PC-9 (cell line): ENCODE results near the gene TRMT112. TPM values are rescaled to one million over a fixed set of nuclear protein-coding genes. Genes with fewer than 3 reads are reported as not detected.
"Not testable (repeated sequence)": the region's sequence is repeated elsewhere in the genome, so short reads cannot be mapped to it uniquely, and the experiment has no call there.

Source experiments
- BruUV-seq: library from RNA; stranded (reverse); fragments of 400-500 nt; replicated peaks from 2 replicates; lab custom pipeline; 2021; lab: Mats Ljungman, UMichigan
- CTCF ChIA-PET: fragments of 300-600 bp; sonication (Branson Sonifier 250); formaldehyde crosslinking; loops from one replicate; lab custom pipeline; 2022; ENCODE audit warnings: antibody characterized with exemption; lab: Charles Lee
- POLR2A ChIA-PET: fragments of 300-600 bp; sonication (Branson Sonifier 250); formaldehyde crosslinking; loops from one replicate; lab custom pipeline; 2022; ENCODE audit warnings: antibody characterized with exemption; ENCODE audit not compliant: unreplicated experiment; lab: Charles Lee
- DNase-seq, 2 experiments: peaks; one replicate each; pipeline versions ENCODE4 v3.0.0 to v3.0.0-alpha.2; 2015 to 2022; ENCODE audit warnings: mixed read lengths in 1 of 2
- H2AFZ ChIP-seq: fragments of 200-600 bp; sonication (generic); 2 replicates; pipeline ENCODE4 v1.8.1; 2017; ENCODE audit warnings: antibody characterized with exemption
- H3F3A ChIP-seq: fragments of 200-600 bp; sonication (generic); 2 replicates; pipeline ENCODE4 v1.8.1; 2017; ENCODE audit warnings: antibody characterized with exemption, mild to moderate bottlenecking, low read depth; ENCODE audit not compliant: insufficient read depth
- H3K27ac ChIP-seq: fragments of 200-600 bp; sonication (generic); 2 replicates; pipeline ENCODE4 v1.6.1; 2016; ENCODE audit warnings: mixed run types
- H3K27me3 ChIP-seq: fragments of 200-600 bp; sonication (generic); 2 replicates; pipeline ENCODE4 v1.6.1; 2016; ENCODE audit warnings: low read depth, mixed run types; ENCODE audit not compliant: insufficient read depth
- H3K36me3 ChIP-seq: fragments of 200-600 bp; sonication (generic); 2 replicates; pipeline ENCODE4 v1.6.1; 2016; ENCODE audit warnings: low read depth, mixed run types
- H3K4me1 ChIP-seq: fragments of 200-600 bp; sonication (generic); replicated peaks from 2 replicates; pipeline ENCODE4 v1.6.1; 2016; ENCODE audit warnings: mixed run types; ENCODE audit not compliant: insufficient read depth
- H3K4me2 ChIP-seq: fragments of 200-600 bp; sonication (generic); 2 replicates; pipeline ENCODE4 v1.6.1; 2017; ENCODE audit warnings: mixed run types
- H3K4me3 ChIP-seq: fragments of 200-600 bp; sonication (generic); 2 replicates; pipeline ENCODE4 v1.6.1; 2016; ENCODE audit warnings: mixed run types
- H3K79me2 ChIP-seq: fragments of 200-600 bp; sonication (generic); 2 replicates; pipeline ENCODE4 v1.6.1; 2017; ENCODE audit warnings: low read depth, mixed run types
- H3K9me2 ChIP-seq: fragments of 200-600 bp; sonication (generic); 2 replicates; pipeline ENCODE4 v1.8.1; 2017; ENCODE audit warnings: mild to moderate bottlenecking; ENCODE audit not compliant: insufficient read depth
- H3K9me3 ChIP-seq: fragments of 200-600 bp; sonication (generic); 2 replicates; pipeline ENCODE4 v1.8.1; 2016; ENCODE audit warnings: low read depth; ENCODE audit not compliant: insufficient read depth
- H4K20me1 ChIP-seq: fragments of 200-600 bp; sonication (generic); 2 replicates; pipeline ENCODE4 v1.8.1; 2017; ENCODE audit not compliant: insufficient read depth
- CTCF ChIP-seq: fragments of 200-600 bp; sonication (generic); conservative IDR thresholded peaks from 2 replicates; pipeline ENCODE4 v1.6.1; 2017; ENCODE audit warnings: mixed run types, antibody characterized with exemption, mild to moderate bottlenecking, moderate library complexity
- EZH2 ChIP-seq: fragments of 200-600 bp; sonication (generic); IDR thresholded peaks from 2 replicates; pipeline ENCODE4 v1.8.0; 2017; ENCODE audit warnings: antibody characterized with exemption, low read depth
- intact Hi-C: fragments of 100-400 bp; cut with micrococcal nuclease; formaldehyde crosslinking; loops from one replicate; pipeline ENCODE4 v1.10.0; 2022; ENCODE audit not compliant: unreplicated experiment
- total RNA-seq: library from RNA; stranded (reverse); gene quantifications from 2 replicates; pipeline ENCODE4 v1.2.3, GENCODE V29; 2021

Gene TRMT112
- total RNA-seq, 1 experiment from 2014 or later = 275 TPM

GRCh38 chr11:64327375-64327774 is 10.0 kb upstream of the TRMT112 start:
- Histone ChIP-seq H3K4me1 (peaks cover 17% of the 10 kb centered on the region), H4K20me1 (no peaks in the 10 kb centered on the region), H3K4me2 (no peak overlapping the region), H3K9me3 (no peaks in the 10 kb centered on the region), H3K27ac (no peak overlapping the region), H3K27me3 (no peaks in the 10 kb centered on the region), H3F3A (peaks cover 34% of the 10 kb centered on the region; the same call in 1 of the 2 replicates), H3K36me3 (no peaks in the 10 kb centered on the region), H3K4me3 (no peak overlapping the region), H3K9me2 (no peaks in the 10 kb centered on the region), H2AFZ (no peak overlapping the region), H3K79me2 (no peaks in the 10 kb centered on the region)
- BruUV-seq = no TSS peak
- ChIA-PET CTCF (no interaction called here), POLR2A (interaction anchor here (0.7 kb wide), 1 partner anchor 20 kb away, joined by 12 read pairs; no protein-coding TSS in a partner anchor)
- intact Hi-C loops = no loop called here
- TF ChIP-seq EZH2 (no peak), CTCF (no peak)
- peak in 1 of 2 experiments; percentile 31 for DNase-seq

- DNase-seq = peak; percentile 25 to 40
- BruUV-seq = no TSS peak
- POLR2A ChIA-PET = no interaction called here
These were observed 7.5 kb upstream of the TRMT112 start for GRCh38 chr11:64324692-64325469.

GRCh38 chr11:64323984-64324383 is 6.6 kb upstream of the TRMT112 start:
- peak in 1 of 2 experiments; percentile 30 for DNase-seq
- H4K20me1 ChIP-seq, BruUV-seq, H3K4me3 ChIP-seq, POLR2A ChIA-PET, H3K9me2 ChIP-seq, H3K27ac ChIP-seq, H3K4me2 ChIP-seq, H2AFZ ChIP-seq, CTCF ChIA-PET, H3K9me3 ChIP-seq, H3K27me3 ChIP-seq, H3K36me3 ChIP-seq, intact Hi-C loops: not testable (repeated sequence)
- peaks cover 16% of the 10 kb centered on the region for H3K79me2 ChIP-seq
- H3K4me1 ChIP-seq = peaks cover 32% of the 10 kb centered on the region
- H3F3A ChIP-seq = peaks cover 36% of the 10 kb centered on the region; the same call in 1 of the 2 replicates

More at GRCh38 chr11:64324692-64325469, 7.5 kb upstream of the TRMT112 start:
- H3K79me2 ChIP-seq = peaks cover 7% of the 10 kb centered on the region; the same call in 1 of the 2 replicates
- peaks cover 38% of the 10 kb centered on the region; the same call in 1 of the 2 replicates for H3F3A ChIP-seq
- CTCF ChIA-PET = interaction anchor here (0.6 to 1.4 kb wide), 4 partner anchors 29 to 124 kb away, joined by 3 to 7 read pairs (median 6); no protein-coding TSS in a partner anchor
- TF ChIP-seq CTCF (no peak), EZH2 (no peak)
- H3K27me3 ChIP-seq = no peaks in the 10 kb centered on the region
- H3K36me3 ChIP-seq = peaks cover 7% of the 10 kb centered on the region; the same call in 1 of the 2 replicates
- peaks cover 23% of the 10 kb centered on the region for H3K4me1 ChIP-seq
- no peaks in the 10 kb centered on the region for H4K20me1 ChIP-seq
- no peak overlapping the region for H3K4me3 ChIP-seq
- 0 out of 2 replicates have a peak overlapping the region, but pooled peaks have one; percentile 25 for H3K27ac ChIP-seq
- H3K9me3 ChIP-seq = no peaks in the 10 kb centered on the region
- H2AFZ ChIP-seq = no peak overlapping the region
- no peaks in the 10 kb centered on the region for H3K9me2 ChIP-seq
- intact Hi-C loops = no loop called here
- no peak overlapping the region for H3K4me2 ChIP-seq
